CD8-positive, alpha-beta memory T cell (primary cell): ENCODE measurements around the gene WNK2. TPM values are rescaled to one million over a fixed set of nuclear protein-coding genes. Genes with fewer than 3 reads are reported as not detected.

Experiments used
- CTCF ChIA-PET: fragments of 350-600 bp; sonication (Branson Sonifier 250); formaldehyde crosslinking; loops from one replicate; lab custom pipeline; 2021; ENCODE audit warnings: antibody characterized with exemption; lab: Charles Lee
- POLR2A ChIA-PET: fragments of 350-600 bp; sonication (Branson Sonifier 250); formaldehyde crosslinking; loops from one replicate; lab custom pipeline; 2021; ENCODE audit warnings: antibody characterized with exemption; lab: Charles Lee
- DNase-seq, 5 donors: peaks; one replicate each; pipeline versions ENCODE4 v3.0.0 to v3.0.0-alpha.2; 2020 to 2022; ENCODE audit warnings: mixed read lengths in 1 of 5
- H3K27ac ChIP-seq: one replicate; pipeline ENCODE4 v1.7.0; 2013; ENCODE audit warnings: low read depth, mild to moderate bottlenecking, low read length, moderate library complexity
- H3K27me3 ChIP-seq: 2 replicates; pipeline ENCODE4 v1.7.0; 2013; ENCODE audit warnings: low read length, mild to moderate bottlenecking; ENCODE audit not compliant: insufficient read depth, poor library complexity, severe bottlenecking
- H3K36me3 ChIP-seq: 2 replicates; pipeline ENCODE4 v1.7.0; 2013; ENCODE audit warnings: mild to moderate bottlenecking, low read length, moderate library complexity; ENCODE audit not compliant: insufficient read depth
- H3K4me1 ChIP-seq: 2 replicates; pipeline ENCODE4 v1.7.0; 2013; ENCODE audit warnings: mild to moderate bottlenecking, low read length, moderate library complexity; ENCODE audit not compliant: insufficient read depth
- H3K4me3 ChIP-seq: 2 replicates; pipeline ENCODE4 v1.7.0; 2013; ENCODE audit warnings: mild to moderate bottlenecking, low read length
- H3K9me3 ChIP-seq: 2 replicates; pipeline ENCODE4 v1.7.0; 2013; ENCODE audit warnings: mild to moderate bottlenecking, low read length
- H3K27ac Mint-ChIP-seq, 8 donors: one replicate each; pipeline ENCODE4 v1.8.0; 2020 to 2021; ENCODE audit warnings: mixed read lengths in 8 of 8, mild to moderate bottlenecking in 6 of 8, inconsistent platforms in 3 of 8, moderate library complexity in 3 of 8
- H3K27me3 Mint-ChIP-seq, 2 donors: one replicate each; pipeline ENCODE4 v1.8.0; 2020 to 2021; ENCODE audit warnings: mixed read lengths in 2 of 2, mild to moderate bottlenecking in 1 of 2, moderate library complexity in 1 of 2
- H3K36me3 Mint-ChIP-seq, 3 donors: one replicate each; pipeline ENCODE4 v1.8.0; 2020 to 2021; ENCODE audit warnings: mixed read lengths in 3 of 3, inconsistent platforms in 1 of 3, mild to moderate bottlenecking in 1 of 3
- H3K4me1 Mint-ChIP-seq, 3 donors: one replicate each; pipeline ENCODE4 v1.8.0; 2020 to 2021; ENCODE audit warnings: mixed read lengths in 3 of 3, inconsistent platforms in 1 of 3, mild to moderate bottlenecking in 1 of 3
- H3K4me3 Mint-ChIP-seq, 7 donors: one replicate each; pipeline ENCODE4 v1.8.0; 2020 to 2021; ENCODE audit warnings: mixed read lengths in 7 of 7, mild to moderate bottlenecking in 6 of 7, moderate library complexity in 4 of 7, inconsistent platforms in 2 of 7
- H3K9me3 Mint-ChIP-seq, 5 donors: one replicate each; pipeline ENCODE4 v1.8.0; 2020 to 2022; ENCODE audit warnings: mixed read lengths in 5 of 5, mild to moderate bottlenecking in 3 of 5, moderate library complexity in 2 of 5, inconsistent platforms in 1 of 5
- polyA plus RNA-seq: library from polyadenylated mRNA; unstranded; fragments of 300-500 nt; fragmentation: Illumina TruSeq; gene quantifications from one replicate; pipeline ENCODE4 v1.2.3, GENCODE V29; 2021
- total RNA-seq, 2 experiments: library from RNA; stranded (reverse); gene quantifications; one replicate each; pipeline ENCODE4 v1.2.3, GENCODE V29; 2021

Gene WNK2
- total and polyA plus RNA-seq, 3 experiments from 2014 or later, result 0.20 to 0.55 TPM; not detected in 1

DNA sequence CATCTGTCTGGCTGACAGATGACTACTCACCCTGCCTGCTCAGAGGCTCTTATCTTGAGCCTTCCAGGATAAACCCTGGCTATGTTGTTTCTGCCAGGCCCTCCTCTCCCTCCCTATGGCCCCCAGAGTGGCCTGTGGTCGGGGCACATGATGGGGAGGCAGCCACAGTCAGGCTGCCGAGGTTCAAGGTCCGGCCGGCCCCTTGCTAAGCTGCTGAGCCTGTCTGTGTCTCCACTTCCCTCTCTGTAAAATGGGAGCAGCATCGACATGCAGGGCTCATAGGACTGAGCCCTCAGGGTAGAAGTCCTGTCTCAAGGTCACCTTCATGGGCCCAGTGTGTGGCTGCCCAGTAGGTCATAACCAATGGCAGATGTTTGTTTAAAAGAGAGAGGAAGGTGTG is 28.5 kb downstream of the WNK2 start:
- no peaks in the 10 kb centered on the region for H3K9me3 ChIP-seq
- no peak overlapping the region for H3K4me3 ChIP-seq
- Mint-ChIP-seq H3K9me3 (peaks cover 0 to 10% (median 7%) of the 10 kb centered on the region in 5 donors), H3K36me3 (peaks cover 0 to 7% (median 0%) of the 10 kb centered on the region in 3 donors), H3K4me3 (no peak overlapping the region), H3K4me1 (no peaks in the 10 kb centered on the region), H3K27me3 (peaks cover 1 to 5% of the 10 kb centered on the region in 2 donors), H3K27ac (no peak overlapping the region)
- H3K27ac ChIP-seq, result no peak overlapping the region
- CTCF ChIA-PET, result no interaction called here
- DNase-seq, result peak in 1 of 5 donors; percentile 29
- H3K4me1 ChIP-seq, result no peaks in the 10 kb centered on the region
- POLR2A ChIA-PET, result no interaction called here
- H3K36me3 ChIP-seq, result no peaks in the 10 kb centered on the region
- no peaks in the 10 kb centered on the region for H3K27me3 ChIP-seq

DNA sequence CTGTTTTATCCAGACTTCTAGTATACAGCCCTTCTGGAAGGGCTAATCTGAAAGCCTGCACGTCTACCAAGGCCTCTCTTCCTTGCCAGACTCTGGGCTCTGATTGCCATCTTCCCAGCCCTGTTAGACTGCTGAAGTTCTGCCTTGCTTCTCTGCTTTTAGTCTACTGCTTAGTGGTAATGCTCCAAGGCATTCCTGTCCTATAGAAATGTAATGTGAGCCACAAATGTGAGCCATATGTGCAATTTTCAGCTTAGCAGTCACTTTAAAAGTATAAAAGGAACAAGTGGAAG is 32.1 kb downstream of the WNK2 start:
- H3K9me3 Mint-ChIP-seq, result peaks cover 0 to 10% (median 7%) of the 10 kb centered on the region in 5 donors
- no peak overlapping the region for H3K4me3 Mint-ChIP-seq
- Histone ChIP-seq H3K4me3 (no peak overlapping the region), H3K4me1 (no peaks in the 10 kb centered on the region), H3K27ac (no peak overlapping the region), H3K9me3 (no peaks in the 10 kb centered on the region), H3K27me3 (no peaks in the 10 kb centered on the region), H3K36me3 (no peaks in the 10 kb centered on the region)
- POLR2A ChIA-PET, result no interaction called here
- no peak for DNase-seq
- CTCF ChIA-PET, result no interaction called here
- peaks cover 0 to 7% (median 0%) of the 10 kb centered on the region in 3 donors for H3K36me3 Mint-ChIP-seq
- peaks cover 1 to 5% of the 10 kb centered on the region in 2 donors for H3K27me3 Mint-ChIP-seq
- no peaks in the 10 kb centered on the region for H3K4me1 Mint-ChIP-seq
- H3K27ac Mint-ChIP-seq, result no peak overlapping the region

DNA sequence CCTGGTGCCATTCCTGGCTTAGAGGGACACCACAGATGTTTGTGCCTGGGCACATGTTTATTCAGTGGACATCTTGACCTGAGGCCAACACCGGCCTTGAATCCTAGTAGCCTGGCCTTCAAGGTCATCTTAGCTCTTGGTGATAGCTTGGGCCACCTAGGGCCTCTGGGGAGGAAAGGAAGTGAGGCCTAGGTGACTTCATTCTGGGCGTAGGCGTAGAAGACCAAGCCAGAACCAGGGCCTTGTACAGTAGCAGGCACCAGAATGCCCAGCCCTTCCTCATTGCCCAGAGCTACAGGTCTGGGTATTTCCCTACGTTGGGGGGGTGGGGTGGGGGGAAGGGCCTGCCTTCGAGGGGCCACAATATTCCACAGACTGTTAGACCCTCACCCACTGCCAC is 33.8 kb downstream of the WNK2 start:
- POLR2A ChIA-PET, result interaction anchor here (0.6 kb wide), 1 partner anchor 50 kb away, joined by 3 read pairs; no protein-coding TSS in a partner anchor
- CTCF ChIA-PET, result no interaction called here
- peaks cover 3 to 9% of the 10 kb centered on the region in 2 donors for H3K27me3 Mint-ChIP-seq
- Histone ChIP-seq H3K27me3 (no peaks in the 10 kb centered on the region), H3K4me1 (no peaks in the 10 kb centered on the region), H3K27ac (no peak overlapping the region), H3K9me3 (no peaks in the 10 kb centered on the region), H3K4me3 (no peak overlapping the region), H3K36me3 (no peaks in the 10 kb centered on the region)
- H3K36me3 Mint-ChIP-seq, result peaks cover 0 to 11% (median 0%) of the 10 kb centered on the region in 3 donors
- H3K9me3 Mint-ChIP-seq, result peaks cover 0 to 10% (median 7%) of the 10 kb centered on the region in 5 donors
- no peak overlapping the region for H3K27ac Mint-ChIP-seq
- DNase-seq, result peak in 1 of 5 donors; percentile 1
- H3K4me3 Mint-ChIP-seq, result no peak overlapping the region
- H3K4me1 Mint-ChIP-seq, result no peaks in the 10 kb centered on the region

DNA sequence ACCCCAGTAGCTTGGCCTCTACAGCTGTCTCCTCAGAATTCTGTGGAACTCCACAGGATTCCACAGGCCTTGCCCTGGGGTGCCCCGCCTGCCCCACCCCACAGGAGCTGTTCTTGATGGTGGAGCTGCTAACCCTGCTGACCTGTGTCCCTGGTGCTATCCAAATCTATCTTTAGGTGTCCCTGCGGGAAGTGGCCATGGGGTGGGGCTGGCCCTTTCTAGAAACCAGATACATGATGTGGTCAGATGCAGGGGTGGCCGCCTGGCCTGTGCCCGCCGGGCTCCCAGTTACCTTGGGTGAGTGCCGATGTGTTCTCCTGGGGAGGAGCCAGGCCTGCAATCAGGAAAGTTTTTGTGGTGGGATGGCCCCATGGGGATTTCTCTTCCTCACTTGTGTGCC is 34.2 kb downstream of the WNK2 start:
- Mint-ChIP-seq H3K9me3 (peaks cover 0 to 10% (median 7%) of the 10 kb centered on the region in 5 donors), H3K36me3 (peaks cover 0 to 11% (median 0%) of the 10 kb centered on the region in 3 donors), H3K4me1 (no peaks in the 10 kb centered on the region), H3K4me3 (no peak overlapping the region), H3K27me3 (peaks cover 3 to 9% of the 10 kb centered on the region in 2 donors), H3K27ac (no peak overlapping the region)
- Histone ChIP-seq H3K9me3 (no peaks in the 10 kb centered on the region), H3K4me3 (no peak overlapping the region), H3K4me1 (no peaks in the 10 kb centered on the region), H3K36me3 (no peaks in the 10 kb centered on the region), H3K27ac (no peak overlapping the region), H3K27me3 (no peaks in the 10 kb centered on the region)
- ChIA-PET CTCF (no interaction called here), POLR2A (no interaction called here)
- peak in 1 of 5 donors; percentile 8 for DNase-seq

DNA sequence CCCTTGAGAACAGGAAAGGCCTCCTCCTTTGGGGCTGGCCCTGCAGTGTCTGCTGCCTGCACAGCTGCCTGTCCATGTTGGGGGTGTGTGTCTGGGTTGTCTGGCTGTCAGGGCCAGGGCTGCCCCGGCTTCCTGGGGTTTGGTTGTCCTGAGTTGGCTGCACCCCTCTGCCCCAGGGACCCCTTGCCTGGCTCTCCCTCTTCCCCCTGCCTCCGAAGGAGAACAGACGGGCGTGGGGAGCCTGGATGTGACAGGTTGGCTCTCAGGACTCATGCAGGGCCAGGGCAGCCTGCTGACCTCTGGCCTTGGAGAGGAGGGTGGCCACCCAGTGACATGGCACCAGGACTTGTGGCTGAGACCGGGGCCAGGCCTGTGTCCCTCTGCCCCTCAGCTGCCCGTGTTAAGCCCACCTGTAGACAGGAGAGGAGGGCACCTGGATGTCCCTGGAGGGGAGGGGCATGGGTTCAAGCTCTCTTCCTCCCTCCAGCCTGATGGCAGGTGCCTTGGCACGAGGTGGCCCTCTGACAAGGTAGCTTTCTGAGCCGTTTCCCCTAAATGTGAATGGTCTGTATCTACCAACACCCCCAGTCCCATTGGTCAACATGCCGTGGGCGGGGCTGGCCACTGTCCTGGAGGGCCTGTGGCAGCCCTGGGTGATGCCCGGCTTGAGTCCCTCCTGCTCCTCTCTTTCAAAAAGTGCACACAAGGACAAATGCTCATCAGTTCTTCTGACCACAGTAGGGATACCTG is 34.9 kb downstream of the WNK2 start:
- no peak overlapping the region for H3K27ac ChIP-seq
- no peaks in the 10 kb centered on the region for H3K9me3 ChIP-seq
- no peak overlapping the region for H3K4me3 ChIP-seq
- CTCF ChIA-PET, result no interaction called here
- Mint-ChIP-seq H3K27me3 (peaks cover 3 to 9% of the 10 kb centered on the region in 2 donors), H3K36me3 (peaks cover 0 to 11% (median 0%) of the 10 kb centered on the region in 3 donors), H3K27ac (peak overlapping the region in 1 of 8 donors; percentile 70), H3K4me3 (no peak overlapping the region), H3K4me1 (no peaks in the 10 kb centered on the region), H3K9me3 (peaks cover 0 to 10% (median 7%) of the 10 kb centered on the region in 5 donors)
- POLR2A ChIA-PET, result no interaction called here
- DNase-seq, result peak in 1 of 5 donors; percentile 40
- H3K4me1 ChIP-seq, result no peaks in the 10 kb centered on the region
- H3K27me3 ChIP-seq, result no peaks in the 10 kb centered on the region
- H3K36me3 ChIP-seq, result no peaks in the 10 kb centered on the region

DNA sequence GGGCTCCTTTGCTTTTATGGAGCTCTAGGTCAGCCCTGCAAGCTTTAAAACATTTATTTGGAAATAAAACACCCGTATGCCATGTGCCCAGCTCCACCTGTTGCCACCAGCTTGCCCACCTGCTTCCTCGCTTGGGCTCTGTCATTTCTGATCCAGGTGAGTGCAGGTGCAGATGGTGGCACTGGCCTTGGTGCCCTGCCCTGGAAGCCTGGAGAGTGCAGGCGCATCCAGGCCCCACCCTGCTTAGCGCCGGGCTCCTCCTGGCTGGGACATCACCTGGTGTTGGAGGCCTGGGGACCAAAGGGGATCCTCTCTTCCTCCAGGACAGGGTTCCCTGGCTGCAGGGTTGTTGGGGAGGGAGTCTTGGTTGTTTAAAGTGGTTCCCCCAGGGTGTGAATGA is 35.8 kb downstream of the WNK2 start:
- H3K4me3 Mint-ChIP-seq, result no peak overlapping the region
- H3K36me3 ChIP-seq, result no peaks in the 10 kb centered on the region
- no peak overlapping the region for H3K4me3 ChIP-seq
- H3K4me1 ChIP-seq, result no peaks in the 10 kb centered on the region
- H3K36me3 Mint-ChIP-seq, result peaks cover 0 to 11% (median 0%) of the 10 kb centered on the region in 3 donors
- H3K9me3 ChIP-seq, result no peaks in the 10 kb centered on the region
- H3K27me3 ChIP-seq, result no peaks in the 10 kb centered on the region
- no peak for DNase-seq
- ChIA-PET POLR2A (no interaction called here), CTCF (no interaction called here)
- peaks cover 0 to 10% (median 7%) of the 10 kb centered on the region in 5 donors for H3K9me3 Mint-ChIP-seq
- H3K27ac ChIP-seq, result no peak overlapping the region
- H3K27me3 Mint-ChIP-seq, result peaks cover 3 to 9% of the 10 kb centered on the region in 2 donors
- H3K4me1 Mint-ChIP-seq, result no peaks in the 10 kb centered on the region
- H3K27ac Mint-ChIP-seq, result no peak overlapping the region

DNA sequence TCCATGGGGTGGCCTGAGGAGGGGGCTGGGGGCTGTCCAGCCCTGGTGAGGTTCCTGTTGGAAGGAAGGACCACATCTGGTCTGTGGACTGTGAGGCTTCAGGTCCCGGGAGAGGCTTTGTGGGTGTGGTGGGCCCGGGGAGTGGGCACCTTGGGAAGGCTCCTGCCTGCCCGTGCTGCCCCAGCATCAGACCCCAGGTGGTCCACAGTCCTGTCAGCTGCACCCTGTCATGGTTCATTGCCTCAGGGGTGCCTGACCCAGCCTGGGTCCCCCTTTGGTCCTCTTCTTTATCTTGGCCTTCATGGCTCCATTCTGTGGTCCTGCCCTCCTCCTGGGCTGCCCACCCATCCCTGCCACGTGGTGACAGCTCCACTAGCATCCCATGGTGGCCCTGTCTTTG is 36.7 kb downstream of the WNK2 start:
- no peaks in the 10 kb centered on the region for H3K4me1 Mint-ChIP-seq
- POLR2A ChIA-PET, result no interaction called here

DNA sequence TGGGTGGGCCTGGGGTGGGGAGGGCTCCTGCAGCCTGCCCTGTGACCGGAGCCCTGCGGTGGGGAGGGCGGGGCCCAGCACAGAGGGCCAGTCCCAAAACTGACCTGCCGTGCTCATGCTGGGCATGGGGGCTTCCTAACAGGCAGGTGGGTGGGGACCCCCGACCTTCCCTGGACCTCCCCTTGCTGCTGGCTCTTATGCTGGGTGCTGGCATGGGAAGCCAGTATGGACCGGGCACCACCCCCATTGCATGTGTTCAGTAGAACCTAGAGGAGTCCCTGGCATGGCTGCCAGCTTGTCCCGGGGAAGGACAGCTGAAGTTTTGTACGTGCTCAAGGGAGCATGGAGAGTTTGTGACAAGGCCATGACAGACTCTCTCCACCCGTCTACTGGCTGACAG is 37.1 kb downstream of the WNK2 start:
- Histone ChIP-seq H3K36me3 (no peaks in the 10 kb centered on the region), H3K4me1 (no peaks in the 10 kb centered on the region), H3K9me3 (no peaks in the 10 kb centered on the region), H3K27ac (no peak overlapping the region), H3K4me3 (no peak overlapping the region), H3K27me3 (no peaks in the 10 kb centered on the region)
- Mint-ChIP-seq H3K4me3 (no peak overlapping the region), H3K27me3 (peaks cover 4 to 9% of the 10 kb centered on the region in 2 donors), H3K9me3 (peaks cover 0 to 3% (median 0%) of the 10 kb centered on the region in 5 donors), H3K4me1 (no peaks in the 10 kb centered on the region), H3K36me3 (peaks cover 0 to 4% (median 0%) of the 10 kb centered on the region in 3 donors), H3K27ac (no peak overlapping the region)
- CTCF ChIA-PET, result no interaction called here
- POLR2A ChIA-PET, result no interaction called here
- no peak for DNase-seq

More for the DNA sequence above, 36.7 kb downstream of the WNK2 start:
- peaks cover 0 to 6% (median 3%) of the 10 kb centered on the region in 5 donors for H3K9me3 Mint-ChIP-seq
- Histone ChIP-seq H3K27me3 (no peaks in the 10 kb centered on the region), H3K27ac (no peak overlapping the region), H3K9me3 (no peaks in the 10 kb centered on the region), H3K36me3 (no peaks in the 10 kb centered on the region), H3K4me3 (no peak overlapping the region), H3K4me1 (no peaks in the 10 kb centered on the region)
- no peak overlapping the region for H3K4me3 Mint-ChIP-seq
- H3K27ac Mint-ChIP-seq, result no peak overlapping the region
- no peak for DNase-seq
- H3K27me3 Mint-ChIP-seq, result peaks cover 7 to 9% of the 10 kb centered on the region in 2 donors
- CTCF ChIA-PET, result no interaction called here
- peaks cover 0 to 7% (median 0%) of the 10 kb centered on the region in 3 donors for H3K36me3 Mint-ChIP-seq
